ENCODE results near the gene SMIM22.
A peak's percentile ranks its signal among the peaks of the same experiment; 100 is the strongest.

Gene SMIM22

DNA sequence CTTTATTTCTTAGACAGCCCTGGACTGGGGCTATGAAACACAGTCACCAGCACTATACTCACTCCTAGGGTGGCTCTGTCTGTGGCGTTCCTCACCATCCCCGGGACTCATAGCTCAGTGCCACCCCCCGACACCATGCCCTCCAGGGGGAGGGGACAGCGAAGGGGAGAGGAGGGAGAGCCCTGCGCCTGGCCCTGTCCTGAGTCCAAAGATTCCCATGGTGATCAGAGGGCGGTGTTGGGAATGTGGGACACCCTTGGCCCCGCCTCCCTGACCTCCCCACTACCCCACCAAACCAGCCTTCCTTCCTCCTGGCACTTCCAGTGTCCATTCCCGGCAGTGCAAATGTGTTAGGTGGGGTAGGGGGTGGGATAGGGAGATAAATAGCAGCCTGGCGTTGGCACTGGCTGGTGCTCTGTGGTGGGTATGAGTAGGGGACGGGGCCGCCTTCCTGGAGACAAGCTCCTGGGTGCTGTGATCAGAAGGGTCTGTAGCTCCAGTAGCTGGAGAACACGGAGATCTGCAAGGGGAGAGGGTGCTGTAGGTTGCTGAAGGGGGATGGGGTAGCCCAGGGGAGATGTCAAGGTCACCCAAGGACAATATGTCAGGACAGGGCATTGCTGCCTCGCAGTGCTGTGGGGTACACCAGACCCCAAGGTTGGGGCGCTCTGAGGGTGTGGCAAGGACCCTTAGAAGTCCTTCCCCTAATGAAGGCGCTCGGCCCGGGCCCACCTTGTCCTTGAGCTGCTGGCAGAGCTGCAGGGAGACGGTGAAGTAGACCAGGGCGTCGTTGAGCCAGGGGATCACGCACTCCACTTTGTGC is 2.0 kb downstream of the SMIM22 start:
- DNase-seq (ENCODE audit: low spot score), result no peak

DNA sequence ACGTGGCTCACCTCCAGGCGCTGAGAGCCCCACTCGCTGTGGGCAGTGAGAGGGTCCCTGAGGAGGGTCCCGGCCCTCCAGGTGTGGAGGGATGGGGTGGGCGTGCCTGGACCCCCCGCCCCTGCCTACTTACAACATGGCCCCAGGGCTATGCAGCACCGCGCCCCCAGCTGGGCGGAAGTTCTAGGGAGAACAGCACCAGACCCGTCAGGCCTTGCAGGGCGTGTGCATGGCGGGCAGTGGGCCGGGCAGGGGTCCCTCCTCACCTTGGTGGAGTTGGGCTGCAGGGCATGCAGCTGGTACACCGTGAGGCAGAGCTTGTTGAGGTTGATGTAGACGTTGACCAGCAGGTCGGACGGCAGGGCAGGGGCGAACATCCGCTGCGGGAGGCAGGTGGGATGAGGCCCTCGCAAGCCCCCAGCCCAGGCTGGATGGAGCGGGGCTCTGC is 2.7 kb downstream of the SMIM22 start:
- DNase-seq (ENCODE audit: low spot score), result no peak

DNA sequence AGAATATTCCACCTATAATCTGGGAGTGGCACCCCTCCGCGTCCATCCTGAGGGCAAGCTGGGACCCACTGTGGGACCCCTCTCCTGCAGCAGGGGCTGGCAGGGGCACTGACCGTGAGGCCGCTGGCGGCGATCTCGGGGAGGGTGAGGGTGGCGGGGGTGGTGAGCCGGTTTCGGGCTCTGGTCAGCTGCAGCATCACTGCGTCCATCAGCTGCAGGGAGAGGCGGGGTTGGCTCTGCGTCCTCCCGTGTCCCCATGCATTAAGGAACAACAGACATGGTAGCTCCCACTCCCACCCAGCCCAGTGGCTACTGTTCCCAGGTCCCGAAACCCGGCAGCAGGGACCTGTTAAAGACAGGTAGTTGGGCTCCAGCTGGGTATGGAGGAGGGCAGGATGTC is 3.3 kb downstream of the SMIM22 start:
- no peak for DNase-seq (ENCODE audit: low spot score)

- no peak for DNase-seq (ENCODE audit: low spot score)
Observed at GRCh38 chr16:4799171-4799855, 4.1 kb downstream of the SMIM22 start.

DNA sequence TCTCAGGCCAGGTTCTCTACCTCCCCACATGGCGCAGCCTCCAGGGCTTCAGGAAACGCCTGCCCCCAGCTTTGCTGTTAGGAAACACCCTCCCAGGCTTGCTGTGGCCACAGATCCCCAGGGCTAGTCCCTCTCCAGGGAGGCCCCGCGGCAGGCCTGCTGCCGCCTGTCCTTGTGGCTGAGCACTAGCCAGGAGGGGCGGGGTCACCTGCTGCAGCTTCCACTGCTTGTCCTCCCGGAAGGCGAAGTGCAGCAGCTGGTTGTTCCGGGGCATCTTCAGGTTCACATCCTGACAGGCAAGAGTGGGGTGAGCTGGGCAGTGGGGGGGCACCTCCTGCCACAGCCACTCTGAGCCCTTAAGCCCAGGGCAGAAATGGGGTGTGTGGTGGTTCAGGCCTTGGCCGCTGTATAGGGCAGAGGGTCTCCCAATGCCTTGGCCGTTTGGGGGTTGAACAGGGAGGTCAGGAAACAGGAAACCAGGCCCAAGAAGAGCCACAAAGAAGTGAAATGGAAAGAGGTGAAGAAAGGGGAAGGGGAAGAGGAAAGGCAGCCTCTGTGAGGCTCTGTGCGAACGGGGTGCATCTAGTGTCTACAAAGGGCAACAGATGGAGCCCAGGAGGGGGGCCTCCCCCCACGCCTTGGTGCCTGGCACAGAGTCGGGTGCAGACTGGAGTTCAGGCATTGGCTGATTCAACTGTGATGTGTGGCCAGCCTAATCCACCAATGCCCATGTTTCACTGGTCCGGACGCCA is 5.3 kb downstream of the SMIM22 start:
- DNase-seq (ENCODE audit: low spot score), result no peak

- DNase-seq (ENCODE audit: low spot score), result no peak
Observed at GRCh38 chr16:4801051-4801961, 6.1 kb downstream of the SMIM22 start.

DNA sequence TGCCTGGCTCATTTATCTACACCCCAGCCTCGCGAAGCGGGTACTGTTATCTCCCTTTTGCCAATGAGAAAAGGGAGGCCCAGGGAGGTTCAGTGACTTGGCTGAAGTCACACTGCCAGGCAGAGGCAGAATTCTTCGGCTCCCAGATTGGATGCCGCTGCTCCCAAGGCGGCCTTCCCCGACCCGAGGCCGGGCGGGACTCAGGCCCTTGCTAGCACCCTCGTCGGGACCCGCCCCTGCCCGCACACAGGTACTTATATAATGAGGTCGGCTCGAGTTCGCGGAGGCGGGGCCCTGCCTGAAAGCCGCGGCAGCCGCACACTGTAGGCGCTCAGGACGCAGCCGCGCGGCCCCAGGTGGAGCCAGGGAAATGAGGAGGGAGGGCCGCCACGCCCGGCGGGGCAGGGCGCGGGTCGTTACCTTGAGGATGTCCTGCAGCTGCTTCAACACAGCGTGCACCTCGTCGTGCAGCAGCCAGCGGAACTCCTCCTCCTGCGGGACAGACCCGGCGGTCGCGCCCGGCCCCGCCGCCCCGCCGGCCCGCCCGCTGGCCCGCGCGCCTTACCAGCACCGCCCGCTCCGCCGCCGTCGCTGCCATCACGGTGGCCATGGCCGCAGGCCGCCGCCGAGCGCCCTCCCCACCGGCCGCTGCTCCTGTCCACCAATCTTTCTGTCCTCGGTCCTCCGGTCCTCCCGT is 6.9 kb downstream of the SMIM22 start, which contains the start of gene ROGDI:
ROGDI (minus strand) TSS at position 672 of the 697 bp plus-strand sequence; CDS start at position 610, 62 bp downstream.
- DNase-seq (ENCODE audit: low spot score), result peak; percentile 62

- DNase-seq (ENCODE audit: low spot score), result peak; percentile 90
Observed at GRCh38 chr16:4802659-4803287, 7.6 kb downstream of the SMIM22 start.

DNA sequence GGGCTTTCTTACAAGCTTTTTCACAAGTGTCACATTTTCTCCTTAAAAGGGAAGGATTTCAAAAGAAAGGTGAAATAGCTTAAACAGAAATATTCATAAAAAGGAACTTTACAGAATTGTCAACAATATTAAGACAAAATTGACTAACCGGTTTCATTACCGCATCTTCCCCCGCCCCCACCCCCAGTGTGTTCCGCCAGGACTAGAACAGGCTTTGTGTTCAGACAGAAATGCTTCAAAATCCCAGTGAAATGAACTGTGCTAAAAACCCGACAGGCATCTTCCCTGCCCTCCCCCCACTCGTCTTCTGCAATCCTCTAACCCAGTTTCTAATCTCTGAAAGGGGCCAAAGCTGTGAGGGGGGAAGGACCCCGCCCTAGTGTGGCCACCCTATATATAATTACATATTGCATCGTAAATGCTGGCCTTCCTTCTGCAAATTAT is 8.3 kb downstream of the SMIM22 start:
- no peak for DNase-seq (ENCODE audit: low spot score)

DNA sequence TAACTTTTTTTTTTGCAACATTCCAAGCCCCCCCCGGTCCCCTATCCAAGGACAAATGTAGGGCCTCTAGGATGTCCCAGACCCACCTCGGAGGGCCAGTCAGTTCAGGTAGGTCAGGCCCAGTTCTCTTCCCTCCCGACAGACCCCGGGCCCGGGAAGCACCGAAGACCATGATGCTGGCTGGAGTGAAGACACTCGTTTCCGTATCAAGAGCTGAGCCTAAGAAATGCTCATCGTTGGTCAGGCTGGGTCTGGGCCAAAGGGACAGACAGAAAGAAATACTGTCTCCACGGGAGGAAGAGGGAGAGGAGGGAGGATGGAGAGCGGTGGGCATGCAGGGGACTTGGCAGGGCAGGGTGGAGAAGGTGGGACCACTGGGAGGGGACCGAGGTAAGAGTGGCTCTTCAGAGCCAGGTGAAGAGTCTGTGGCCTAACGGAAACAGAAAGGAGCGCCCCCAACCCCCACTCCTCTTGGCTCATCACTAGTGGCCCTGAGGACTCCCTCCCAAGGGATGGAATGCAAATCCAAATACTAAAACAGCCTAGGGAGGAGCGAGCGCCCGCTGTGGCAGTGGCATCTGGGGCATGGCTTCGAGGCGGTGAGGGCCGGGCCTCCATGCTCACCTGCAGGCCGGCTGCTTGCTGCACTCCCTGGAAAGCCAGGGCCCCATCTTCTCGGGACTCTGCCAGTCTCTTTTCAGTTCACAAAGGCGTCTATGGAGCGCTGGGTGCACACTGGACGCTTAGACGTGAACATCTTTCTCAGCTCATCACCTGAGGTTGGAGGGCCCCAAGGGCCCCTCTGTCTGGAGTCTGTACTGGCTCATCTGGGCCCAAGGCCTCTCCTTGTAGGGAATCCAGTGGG is 9.0 kb downstream of the SMIM22 start:
- DNase-seq (ENCODE audit: low spot score), result no peak

GRCh38 chr16:4805231-4805630 is 10.1 kb downstream of the SMIM22 start:
- no peak for DNase-seq (ENCODE audit: low spot score)

DNA sequence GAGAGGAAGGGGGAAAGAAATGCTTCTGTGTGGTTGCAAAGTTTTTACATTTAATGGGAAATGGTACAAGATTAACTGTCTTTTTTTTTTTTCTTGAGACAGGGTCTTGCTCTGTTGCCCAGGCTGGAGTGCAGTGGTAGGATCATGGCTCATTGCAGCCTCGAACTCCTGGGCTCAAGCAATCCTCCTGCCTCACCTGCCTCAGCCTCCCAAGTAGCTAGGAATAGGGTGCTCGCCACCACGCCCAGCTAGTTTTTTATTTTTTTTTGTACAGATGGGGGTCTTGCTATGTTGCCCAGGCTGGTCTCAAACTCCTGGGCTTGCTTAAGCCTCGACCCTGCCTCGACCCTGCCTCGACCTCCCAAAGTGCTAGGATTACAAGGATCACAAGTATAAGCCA is 11.1 kb downstream of the SMIM22 start:
- DNase-seq (ENCODE audit: low spot score), result no peak

DNA sequence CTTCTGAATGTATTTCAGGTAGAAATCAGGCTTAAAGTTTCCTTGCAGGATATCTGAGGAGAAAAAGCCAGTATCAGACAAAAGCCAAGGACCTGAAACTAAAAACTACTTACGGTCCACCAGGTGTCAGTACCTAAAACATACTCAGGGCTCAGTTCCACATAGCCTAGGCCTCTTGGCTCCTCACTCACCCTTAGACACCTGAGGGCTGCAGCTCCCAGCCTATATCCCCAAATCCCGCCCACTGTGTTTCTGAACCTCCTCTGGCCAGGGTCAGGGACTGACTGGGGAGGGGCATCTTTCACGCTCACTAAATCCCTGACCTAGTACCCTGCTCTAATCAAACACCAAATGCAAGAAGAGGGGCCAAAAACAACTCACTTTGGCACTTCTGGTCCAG is 16.1 kb downstream of the SMIM22 start:
- no peak for DNase-seq (ENCODE audit: low spot score)

DNA sequence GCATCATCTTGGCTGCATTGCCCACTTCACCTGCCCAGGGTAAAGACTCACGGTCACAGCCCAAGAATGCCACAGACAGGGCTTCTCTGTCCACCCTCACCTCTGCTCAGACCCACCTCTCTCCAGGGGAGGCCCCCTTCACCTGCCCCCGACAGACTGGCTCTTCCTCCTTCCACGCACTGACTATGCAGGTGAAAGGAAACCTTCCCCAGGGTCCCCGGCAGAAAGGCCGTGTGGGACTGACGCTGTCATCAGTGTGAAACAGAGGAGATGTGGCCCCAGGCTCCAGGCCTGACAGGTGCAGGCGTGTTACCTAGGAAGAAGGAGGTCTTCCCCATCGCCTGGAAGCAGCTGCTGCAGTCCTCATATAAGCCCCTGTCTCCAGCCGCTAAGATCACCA is 16.6 kb downstream of the SMIM22 start:
- no peak for DNase-seq (ENCODE audit: low spot score)

DNA sequence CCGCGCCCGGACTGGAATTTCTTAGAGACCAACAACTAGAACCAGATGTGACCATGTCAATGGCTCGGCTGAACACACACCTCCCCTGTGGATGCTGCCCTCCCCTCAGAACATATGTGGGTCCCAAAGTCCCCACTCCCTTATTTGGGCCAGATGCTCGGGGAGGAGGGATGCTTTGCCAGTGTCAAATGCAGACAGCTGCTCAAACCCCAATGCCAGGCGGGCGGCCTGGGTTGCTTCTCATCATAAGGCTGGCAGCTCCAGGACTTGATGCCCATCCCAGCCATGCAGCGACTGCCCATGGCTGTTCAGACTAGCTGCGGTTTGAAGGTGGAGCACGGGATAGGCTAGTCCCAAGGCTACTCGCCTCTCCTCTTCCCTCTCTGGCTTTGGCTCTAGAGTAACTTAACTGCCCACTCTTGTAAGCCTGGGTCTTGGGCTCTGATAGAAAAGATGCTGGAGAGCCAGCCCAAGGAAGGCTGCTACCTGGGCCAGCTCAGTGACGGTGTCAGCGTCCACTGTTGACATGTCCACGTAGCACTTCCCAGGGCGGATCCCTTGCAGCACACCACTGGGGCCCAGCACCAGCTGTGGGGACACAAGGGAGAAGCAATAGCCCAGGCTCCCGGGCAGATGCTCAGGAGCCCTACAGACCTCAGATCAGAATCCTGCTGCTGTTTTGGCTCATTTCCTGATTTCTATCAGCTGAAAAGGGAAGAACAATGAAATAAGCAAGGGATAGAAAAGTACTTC is 18.3 kb downstream of the SMIM22 start:
- no peak for DNase-seq (ENCODE audit: low spot score)

GRCh38 chr16:4814046-4814445 is 18.9 kb downstream of the SMIM22 start:
- DNase-seq (ENCODE audit: low spot score), result no peak

- DNase-seq (ENCODE audit: low spot score), result no peak
Observed at GRCh38 chr16:4814542-4815173, 19.5 kb downstream of the SMIM22 start.

- DNase-seq (ENCODE audit: low spot score), result no peak
Observed at GRCh38 chr16:4820652-4821051, 25.5 kb downstream of the SMIM22 start.
